Fibroblast of peridontal ligament (primary cell): Measurements from ENCODE around the gene RPS6KA2.

Experiments
- DNase-seq: peaks from one replicate; pipeline ENCODE4 v3.0.0-alpha.2; 2010; ENCODE audit errors: extremely low read depth

RPS6KA2 gene

DNA sequence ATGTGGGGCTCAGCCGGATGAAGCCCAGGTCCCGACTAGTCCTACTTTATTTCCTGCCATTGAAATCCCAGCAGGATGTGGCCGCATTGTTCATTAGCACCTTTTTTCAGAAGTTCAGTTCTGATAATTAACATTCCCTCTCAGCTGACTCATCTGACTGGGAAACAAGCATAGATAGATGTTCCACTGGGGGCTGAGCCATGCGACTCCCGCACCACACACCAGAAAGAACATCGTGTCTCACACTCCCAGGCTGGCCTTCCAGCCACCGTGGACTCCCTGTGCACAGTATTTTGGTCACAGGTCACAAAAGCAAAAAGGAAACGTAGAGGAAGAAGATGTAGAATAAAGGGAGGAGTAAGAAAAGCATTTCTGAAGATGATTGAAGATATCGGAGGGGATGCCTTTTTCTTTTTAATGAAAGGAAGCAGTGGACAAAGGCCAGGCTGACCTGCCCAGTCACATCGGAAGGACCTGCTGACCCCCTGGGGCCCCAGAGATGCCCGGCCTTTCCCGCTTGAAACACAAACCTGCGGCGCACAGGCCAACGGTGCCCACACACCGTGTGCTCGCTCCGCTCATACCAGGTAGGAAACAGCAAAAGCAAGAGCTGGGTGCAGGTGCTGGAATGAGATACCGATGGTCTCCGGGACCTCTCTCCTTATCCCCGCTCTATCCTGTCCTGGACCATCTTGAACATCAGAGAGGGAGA, 11.8 kb downstream of the RPS6KA2 start:
- DNase-seq: no peak

DNA sequence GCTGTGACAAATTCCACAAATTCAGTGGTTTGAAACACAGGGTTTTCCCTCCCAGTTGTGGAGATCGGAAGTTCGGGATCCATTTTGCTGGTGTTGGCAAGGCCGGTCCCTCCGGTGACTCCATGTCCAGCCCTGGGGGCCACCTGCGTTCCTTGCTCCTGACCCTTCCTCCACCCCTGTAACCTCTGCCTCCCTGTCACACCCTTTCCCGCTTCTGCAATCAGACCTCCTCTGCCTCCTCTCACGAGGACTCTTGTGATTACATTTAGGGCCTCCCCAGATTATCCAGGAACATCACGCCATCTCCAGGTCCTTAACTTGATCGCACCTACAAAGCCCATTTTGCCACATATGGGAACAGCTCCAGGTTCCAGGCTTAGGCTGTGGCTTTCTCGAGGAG, 12.5 kb downstream of the RPS6KA2 start:
- no peak for DNase-seq

DNA sequence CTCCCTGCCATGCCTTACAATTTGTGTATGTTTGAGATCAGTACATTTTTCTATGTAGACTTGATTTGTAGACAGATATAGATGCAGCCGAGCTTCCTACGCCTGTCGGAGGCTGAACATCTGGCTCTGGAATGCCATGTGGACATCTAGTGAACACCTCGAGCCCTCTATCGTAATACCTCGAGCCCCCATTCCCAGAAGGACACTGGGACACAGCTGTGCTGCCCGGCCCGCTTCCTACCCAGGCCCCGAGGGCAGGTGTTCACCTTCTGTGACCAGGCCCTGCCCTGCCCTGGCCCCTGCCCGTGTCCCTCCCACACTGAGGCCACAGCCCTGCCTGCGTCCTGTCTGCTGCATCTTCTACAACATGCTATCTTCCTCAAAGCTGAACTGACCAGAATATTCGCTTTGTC, 12.9 kb downstream of the RPS6KA2 start:
- DNase-seq: no peak

DNA sequence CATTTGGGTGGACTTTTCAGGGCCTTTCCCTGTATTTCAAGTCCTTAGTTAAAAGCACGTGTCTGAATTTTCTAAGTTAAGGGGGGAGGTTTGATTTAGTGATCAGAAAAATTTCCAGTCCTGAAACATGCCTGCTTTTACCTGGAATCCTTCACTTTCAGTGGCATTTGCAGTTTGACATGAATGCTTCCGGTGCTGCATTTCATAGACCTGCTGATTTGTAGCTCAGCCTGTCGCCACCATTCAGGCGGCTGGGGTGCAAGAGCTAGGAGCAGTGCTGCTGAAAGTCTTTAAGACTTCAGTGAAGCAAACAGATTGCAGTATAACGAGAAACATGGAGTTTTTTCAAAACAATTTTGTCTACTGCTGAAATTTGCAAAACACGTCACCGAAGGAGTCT, 14.0 kb downstream of the RPS6KA2 start:
- DNase-seq: no peak

DNA sequence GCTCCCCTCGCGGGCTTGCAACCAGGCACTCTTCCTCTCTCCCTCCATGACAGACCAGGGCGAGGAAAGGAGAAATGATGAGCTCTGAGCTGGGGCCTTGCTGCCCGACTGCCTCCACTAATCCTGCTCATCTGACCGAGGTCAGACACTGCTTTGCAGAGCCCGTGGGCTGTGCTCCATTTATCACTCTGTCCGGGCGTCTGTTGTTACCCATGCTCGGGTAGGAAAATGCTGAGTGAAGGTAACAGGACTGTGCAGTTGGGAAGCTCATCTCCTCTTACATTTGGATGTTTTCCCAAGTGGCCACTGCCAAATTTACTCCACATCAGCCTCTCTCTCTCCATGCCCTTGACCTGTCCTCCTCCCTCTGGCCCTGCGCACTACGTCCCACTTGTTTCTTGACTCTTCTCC, 14.6 kb downstream of the RPS6KA2 start:
- no peak for DNase-seq

DNA sequence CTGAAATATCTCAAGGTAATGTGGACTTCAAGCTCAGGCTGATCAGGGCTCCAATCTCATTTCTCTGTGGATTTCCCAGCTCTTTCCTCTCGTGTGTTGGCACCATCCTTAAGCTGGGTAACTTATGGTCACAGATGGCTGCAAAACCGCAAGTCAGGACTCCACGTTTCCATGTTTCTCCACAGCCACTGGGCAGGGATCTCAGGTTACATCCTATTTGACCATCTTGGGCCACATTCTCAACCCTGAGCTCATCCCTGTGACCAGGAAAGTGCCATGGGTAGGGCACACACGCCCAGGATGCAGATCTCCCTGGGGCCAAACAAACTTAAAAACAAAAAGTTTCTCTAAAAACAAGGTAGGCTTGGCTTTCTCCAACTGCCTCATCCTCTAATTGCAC, 15.4 kb downstream of the RPS6KA2 start:
- no peak for DNase-seq

DNA sequence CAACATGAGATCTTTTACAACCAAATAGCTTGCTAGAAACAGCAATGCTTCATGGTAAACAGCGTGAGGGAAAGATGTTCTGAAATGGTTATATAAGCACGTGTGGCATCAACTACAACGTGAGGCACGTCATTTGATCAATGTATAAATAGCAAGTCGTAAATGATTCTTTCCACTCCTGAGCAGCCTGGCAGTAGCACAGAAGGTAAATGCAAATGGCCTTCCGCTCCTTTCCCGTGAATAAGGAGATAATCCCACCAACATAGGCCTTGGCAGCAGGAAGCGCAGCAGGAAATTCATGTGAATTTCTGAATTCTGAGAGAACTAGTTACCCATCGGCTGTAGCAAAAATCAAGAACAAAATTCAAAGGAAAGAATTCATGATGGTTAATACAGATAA, 17.0 kb downstream of the RPS6KA2 start:
- no peak for DNase-seq

DNA sequence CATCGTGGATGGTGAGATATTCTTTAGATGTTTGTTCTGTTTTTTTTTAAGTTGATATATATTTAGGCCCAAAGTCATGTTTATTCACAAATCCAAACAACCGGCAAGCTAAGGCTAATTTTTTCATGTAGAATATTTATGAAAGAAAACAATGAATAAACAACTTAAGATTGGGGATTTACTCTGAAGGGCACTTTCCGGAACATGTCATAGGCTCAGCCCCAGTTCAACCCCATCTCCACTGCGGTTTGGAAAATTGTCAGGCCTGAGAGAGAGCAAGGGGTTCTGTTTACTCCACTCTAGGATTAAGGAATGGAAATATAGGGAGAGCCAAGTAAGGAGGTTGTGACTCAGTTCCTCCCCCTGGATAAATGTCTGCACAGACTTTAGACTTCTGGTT, 18.3 kb downstream of the RPS6KA2 start:
- peak; percentile 94 for DNase-seq

DNA sequence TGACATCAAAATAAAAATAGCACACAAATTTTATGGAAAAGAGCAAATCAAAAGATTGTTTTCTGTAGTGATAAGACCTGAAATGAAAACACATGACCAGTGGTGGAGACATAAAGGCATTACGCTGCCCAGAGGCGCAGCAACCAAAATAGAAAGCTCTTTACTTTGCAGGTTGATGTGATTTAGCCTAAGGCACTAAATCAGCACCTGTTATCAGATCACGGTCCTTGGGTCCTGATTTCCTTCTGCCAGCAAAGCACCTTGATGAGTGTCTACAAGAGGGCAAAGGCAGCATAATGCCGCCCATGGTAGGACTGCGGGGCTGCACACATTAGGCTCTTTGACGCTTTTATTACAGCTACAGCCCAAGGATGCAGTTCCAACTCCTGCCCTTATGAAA, 21.3 kb downstream of the RPS6KA2 start:
- DNase-seq: no peak

DNA sequence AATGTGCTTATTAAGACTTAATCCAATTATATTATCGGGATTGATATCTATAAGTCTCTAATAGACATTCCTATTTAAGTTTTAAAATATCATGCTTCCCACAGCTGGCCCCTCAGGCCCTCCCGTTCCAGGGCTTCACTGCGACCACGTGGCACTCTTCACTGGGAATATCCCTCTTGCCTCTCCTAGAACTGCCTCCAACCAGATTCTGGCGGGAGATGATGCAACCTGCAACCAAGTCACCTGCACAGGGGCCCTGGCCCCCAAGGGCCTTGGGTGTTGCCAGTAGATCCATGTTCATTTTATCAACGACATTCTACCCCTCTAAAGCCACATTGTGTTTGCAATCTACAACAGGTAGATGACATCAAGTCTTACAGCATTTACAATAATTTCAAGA, 22.1 kb downstream of the RPS6KA2 start:
- no peak for DNase-seq

DNA sequence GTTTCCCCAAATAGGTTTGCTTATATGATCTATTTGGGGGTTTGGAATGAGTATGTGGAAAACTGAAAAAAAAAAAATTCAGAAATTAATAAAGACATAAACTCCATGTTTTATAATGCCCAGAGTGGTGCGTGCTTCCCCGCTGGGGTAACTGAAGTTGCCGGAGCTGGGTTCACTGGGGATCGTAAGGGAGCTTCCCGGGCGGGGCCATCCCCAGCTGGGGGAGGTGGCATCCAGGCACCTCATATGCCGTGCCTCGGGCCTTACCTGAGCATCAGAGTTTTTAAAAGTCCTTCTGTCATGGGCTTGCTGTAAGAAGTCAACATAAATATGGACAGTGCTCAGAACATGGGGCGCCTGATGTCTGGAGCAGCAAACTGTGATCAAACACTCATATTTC, 22.7 kb downstream of the RPS6KA2 start:
- no peak for DNase-seq

DNA sequence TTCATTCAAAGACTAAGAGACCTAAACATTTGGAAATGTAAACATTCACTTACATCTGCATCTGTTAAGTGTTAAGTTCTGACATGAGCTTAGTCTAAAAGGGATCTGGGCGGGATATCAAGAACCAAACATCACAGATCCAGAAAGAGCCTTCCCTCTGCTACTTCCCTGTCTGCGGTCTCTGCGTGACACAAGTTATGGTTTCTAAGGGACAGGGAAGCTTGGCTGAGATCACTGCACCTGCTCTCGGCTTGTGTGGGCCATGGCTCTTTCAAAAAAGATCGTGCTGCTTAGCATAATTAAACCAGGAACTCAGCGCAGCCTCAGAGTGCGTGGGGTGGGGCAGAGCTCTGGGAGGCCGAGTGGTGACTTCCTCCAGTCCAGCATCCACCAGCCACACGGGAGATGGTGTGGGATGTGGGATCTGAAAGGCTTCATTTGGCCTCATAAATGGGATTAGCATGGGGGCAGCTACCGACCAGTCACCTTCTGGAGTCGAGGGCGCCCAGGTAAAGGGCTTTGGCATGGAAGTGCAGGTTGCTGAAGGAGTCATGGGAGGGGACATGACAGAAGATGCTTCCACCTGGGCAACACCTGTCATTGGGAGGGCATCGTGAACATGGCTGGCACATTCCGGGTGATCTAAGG, 23.9 kb downstream of the RPS6KA2 start:
- peak; percentile 51 for DNase-seq

DNA sequence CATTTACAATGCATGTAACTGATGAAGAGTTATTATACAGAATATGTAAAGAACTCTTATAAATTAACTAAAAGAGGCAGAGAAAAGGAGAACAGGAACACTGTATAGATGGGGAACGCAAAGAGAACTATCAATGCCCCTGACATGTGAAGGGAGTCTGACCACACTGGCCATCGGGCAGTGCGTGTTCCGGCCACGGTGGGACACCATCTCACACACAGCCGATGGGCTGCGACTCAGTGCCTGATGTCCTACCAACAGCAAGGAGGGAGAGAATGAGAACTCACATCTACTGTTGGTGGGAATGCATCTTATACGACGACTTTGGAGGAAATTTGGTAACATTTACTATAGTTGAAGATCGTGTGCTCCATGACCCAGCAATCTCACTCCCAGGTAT, 25.1 kb downstream of the RPS6KA2 start:
- DNase-seq: no peak

DNA sequence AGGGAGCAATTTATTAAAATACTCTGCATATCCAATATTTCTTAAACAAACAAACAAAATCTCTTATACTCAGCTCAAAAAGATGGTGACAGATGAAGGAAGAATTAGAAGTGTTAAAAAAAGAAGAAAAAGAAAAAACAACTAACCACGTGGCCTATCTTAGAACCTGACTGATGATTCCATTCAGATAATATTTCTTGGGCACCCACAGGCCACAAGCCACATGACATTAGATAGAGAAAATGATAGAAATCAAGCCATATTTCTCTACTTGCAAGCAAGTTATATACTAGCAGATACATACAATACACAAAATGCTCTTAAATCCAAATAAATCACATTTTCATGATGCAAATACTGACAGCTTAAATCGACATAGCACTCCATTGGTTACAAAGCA, 26.1 kb downstream of the RPS6KA2 start:
- no peak for DNase-seq

DNA sequence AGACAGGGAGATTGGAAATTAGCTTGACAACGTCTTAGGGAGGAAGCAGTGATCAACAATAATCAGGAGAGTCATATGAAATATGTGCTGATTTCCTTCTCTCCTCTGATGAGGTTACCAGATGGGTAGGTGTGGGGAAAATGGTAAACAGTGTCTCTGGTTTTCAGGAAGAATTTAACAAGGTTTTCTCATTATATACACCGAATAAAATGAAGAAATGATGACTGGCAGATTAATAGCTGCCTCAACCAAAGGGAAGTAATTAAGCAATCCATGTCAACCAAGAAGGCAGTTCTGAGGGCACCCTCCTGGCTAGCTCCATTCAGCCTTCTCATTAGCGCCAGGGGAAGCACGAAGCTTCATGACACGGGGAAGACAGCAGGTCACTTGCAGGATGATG, 27.8 kb downstream of the RPS6KA2 start:
- no peak for DNase-seq

DNA sequence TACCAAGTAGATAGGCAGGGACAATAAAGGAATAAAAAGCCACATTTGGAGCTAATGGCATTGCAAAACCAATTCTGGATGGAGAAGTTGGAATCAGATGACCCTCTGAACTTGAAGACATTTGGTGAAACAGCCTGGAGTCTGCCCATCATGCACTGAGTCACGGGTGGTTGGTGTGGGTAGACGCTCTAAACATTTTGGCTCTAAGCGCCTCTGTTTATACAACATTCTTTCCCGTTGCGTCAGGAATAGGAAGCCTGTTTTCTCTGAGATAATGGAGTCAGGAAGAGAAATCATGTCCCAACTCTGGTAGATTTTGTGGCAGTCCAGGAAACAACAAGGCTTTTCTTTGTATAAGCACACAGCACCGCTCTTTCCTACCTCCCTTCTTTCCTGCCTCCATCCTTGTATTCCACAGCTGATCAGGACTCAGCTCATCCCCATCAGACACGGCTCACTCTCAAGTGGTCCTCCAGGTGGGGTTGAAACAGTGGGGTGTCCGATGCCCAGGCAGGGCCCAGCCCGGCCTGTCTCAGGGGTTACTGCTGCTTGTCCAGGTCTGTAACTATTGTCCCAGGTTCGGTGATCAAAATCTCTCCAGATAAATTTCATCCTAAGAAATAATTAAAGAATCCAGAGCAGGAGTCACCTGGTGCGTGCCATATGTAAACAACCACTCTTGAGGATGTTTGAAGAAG, 28.5 kb downstream of the RPS6KA2 start:
- DNase-seq: peak; percentile 98

DNA sequence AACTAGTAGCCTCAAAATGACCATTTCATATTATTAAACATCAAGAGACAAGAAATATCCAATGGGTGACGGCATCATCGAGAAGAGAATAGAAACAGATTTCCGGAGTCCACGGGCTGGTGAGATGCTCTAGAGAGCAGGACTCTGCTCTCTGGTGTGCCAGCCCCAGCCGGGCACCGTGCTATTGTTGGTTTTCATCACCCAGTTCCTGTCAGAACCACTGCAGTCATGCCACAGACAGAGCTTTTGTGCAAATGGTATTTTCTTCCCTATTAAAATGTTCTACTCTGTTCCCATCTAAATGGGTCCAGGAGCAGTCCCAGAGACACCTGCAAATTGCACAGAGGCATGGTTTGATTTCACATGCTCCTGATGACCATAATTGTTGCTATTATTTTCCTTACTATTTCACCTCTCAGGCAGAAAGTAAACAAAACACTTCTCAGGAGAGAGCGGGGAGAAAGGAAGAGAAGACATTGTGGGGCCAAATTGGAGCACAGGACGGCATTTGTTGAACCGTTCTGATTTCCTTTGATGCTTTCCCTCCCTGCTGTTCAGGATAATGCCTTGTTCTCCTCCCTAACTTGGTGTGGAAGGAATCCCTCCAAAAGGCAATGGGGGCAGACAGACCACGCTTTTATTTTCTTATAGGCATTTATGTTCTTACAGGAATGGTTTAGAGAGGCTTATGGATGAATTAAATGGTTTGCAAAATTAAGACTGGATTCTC, 29.2 kb downstream of the RPS6KA2 start:
- DNase-seq: no peak

DNA sequence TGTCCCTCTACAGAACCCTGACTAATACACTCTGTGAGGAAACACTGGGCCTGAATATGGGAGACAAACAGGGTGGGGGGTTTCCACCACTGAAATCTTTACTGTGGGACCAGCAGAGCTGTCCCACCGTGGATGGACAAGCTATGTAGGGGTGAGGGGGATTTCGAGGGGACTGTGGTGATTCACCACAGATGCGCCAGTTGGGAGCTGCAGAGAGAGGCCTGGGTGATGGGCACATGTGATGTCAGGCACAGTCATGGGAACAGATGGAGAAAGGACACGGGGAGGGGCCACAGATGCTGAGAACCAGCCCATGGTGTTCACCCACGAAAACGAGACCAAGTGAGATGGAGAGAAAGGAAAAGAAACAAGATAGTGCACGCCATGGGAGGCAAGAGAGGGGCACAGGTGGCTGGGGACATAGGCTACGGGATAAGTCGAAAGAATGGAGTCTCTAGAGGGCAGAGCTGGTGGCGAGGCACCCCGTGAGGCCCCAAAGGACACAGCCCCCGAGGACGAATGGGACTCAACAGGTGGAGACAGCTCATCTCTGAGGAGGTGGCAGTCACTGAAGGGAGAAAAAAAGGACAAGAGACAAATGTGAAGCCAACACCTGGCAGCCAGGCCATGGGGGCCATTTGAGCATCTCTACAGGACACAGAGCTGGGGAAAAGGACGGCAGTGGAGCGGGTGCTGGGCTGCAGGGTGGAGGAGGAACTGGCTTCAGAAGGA, 30.1 kb downstream of the RPS6KA2 start:
- DNase-seq: no peak

DNA sequence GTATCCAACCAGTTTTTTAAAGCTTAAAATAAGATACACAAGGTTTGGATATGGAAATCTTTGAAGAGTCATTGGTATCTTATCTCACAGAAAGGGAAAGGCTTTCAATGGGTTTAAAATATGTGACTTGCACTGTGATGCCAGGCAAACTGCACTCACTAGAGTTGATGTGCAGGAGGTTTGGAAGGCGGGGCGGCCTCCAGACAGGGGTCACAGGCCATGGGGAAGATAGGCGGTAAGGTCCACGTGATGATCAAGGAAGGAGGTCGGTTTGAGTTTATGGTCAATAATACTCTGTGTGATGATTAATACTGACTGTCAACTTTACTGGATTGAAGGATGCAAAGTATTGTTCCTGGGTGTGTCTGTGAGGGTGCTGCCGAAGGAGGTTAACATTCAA, 31.1 kb downstream of the RPS6KA2 start:
- DNase-seq: no peak

DNA sequence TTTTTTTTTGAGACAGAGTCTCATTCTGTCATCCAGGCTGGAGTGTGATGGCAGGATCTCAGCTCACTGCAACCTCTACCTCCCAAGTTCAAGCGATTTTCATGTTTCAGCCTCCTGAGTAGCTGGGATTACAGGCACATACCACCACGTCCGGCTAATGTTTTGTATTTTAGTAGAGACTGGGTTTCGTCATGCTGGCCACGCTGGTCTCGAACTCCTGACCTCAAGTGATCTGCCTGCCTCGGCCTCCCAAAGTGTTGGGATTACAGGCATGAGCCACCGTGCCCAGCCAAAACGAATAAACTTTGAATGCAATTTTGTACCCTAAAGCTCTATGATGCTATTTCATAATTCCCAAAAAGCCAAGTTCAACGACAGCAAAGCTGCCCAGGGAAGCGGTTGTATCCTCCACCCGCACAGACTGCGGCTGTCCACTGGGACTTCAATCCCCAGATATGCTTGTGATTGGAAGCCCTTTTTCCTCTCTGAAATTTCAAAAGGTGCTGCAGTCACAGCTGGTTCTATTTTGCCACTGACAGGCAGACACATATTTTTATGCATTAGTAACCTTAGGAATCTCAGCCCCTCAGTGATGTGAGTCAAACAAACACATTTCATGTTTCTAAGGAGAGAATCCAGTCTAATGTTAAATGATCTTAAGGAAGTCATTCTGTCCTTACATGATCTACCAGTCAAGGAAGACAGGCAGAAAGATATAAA, 31.8 kb downstream of the RPS6KA2 start:
- peak; percentile 94 for DNase-seq

DNA sequence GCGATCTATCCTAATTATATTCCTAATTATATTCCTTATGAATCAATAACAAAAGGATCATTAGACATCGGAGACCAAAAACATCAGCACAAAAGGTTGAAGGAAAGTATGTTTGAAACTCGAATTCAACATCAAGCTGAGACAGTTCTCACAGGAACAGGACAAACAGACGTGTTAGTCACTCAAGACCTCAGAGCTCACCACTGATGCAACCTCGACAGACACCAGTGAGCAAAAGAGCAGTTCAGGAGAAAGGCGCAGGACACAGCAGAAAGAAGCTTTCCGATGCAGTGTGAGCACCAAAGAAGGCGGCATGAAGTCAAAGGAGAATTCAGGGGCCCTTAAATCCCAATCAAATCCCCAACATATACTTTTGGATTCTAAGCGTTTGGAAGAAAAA, 34.2 kb downstream of the RPS6KA2 start:
- DNase-seq: no peak
